GM10248 (cell line): Measurements from ENCODE around the gene LSM2.

Experiments used
- CTCF ChIA-PET: fragments of 300-600 bp; sonication (Branson Sonifier 250); formaldehyde crosslinking; extraction: SDS; loops from one replicate; lab custom pipeline; 2021; ENCODE audit warnings: antibody characterized with exemption; lab: Yijun Ruan, JAX
- POLR2A ChIA-PET: fragments of 350-650 bp; sonication (Branson Sonifier 250); formaldehyde crosslinking; extraction: SDS; loops from one replicate; lab custom pipeline; 2020; ENCODE audit warnings: antibody characterized with exemption; lab: Yijun Ruan, JAX
- DNase-seq: peaks from one replicate; pipeline ENCODE4 v3.0.0; 2012; ENCODE audit errors: extremely low spot score
- TF ChIP-seq, protein P1 (sequence below): IDR thresholded peaks from 2 replicates; pipeline ENCODE4 v1.5.1; 2012; ENCODE audit warnings: mild to moderate bottlenecking, low read depth; ENCODE audit errors: extremely low read depth, missing control alignments, control extremely low read depth

Gene LSM2

DNA sequence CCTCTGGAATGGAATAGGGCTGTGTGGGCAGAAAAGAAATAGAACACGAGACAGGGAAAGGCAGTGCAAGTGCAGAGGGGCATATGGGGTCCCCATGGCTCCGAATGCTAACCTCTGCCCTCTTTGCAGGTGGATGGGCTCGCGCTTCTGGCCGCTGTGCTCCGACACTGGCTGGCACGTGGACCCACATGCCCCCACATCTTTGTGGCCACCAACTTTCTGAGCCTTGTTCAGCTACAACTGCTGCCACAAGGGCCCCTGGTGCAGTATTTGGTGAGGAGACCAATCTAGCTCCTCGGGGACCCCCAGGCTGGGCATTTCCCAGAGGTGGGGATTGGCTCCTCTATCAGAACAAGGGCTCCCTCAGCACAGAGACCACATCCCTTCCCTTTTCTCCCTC, 45.4 kb downstream of the LSM2 start:
- ChIA-PET CTCF (interaction anchor here (4.3 kb wide), 1 partner anchor 9 kb away, joined by 30 read pairs; no protein-coding TSS in a partner anchor), POLR2A (no interaction called here)
- TF ChIP-seq, protein P1, sequence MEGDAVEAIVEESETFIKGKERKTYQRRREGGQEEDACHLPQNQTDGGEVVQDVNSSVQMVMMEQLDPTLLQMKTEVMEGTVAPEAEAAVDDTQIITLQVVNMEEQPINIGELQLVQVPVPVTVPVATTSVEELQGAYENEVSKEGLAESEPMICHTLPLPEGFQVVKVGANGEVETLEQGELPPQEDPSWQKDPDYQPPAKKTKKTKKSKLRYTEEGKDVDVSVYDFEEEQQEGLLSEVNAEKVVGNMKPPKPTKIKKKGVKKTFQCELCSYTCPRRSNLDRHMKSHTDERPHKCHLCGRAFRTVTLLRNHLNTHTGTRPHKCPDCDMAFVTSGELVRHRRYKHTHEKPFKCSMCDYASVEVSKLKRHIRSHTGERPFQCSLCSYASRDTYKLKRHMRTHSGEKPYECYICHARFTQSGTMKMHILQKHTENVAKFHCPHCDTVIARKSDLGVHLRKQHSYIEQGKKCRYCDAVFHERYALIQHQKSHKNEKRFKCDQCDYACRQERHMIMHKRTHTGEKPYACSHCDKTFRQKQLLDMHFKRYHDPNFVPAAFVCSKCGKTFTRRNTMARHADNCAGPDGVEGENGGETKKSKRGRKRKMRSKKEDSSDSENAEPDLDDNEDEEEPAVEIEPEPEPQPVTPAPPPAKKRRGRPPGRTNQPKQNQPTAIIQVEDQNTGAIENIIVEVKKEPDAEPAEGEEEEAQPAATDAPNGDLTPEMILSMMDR = no peak
- no peak for DNase-seq

DNA sequence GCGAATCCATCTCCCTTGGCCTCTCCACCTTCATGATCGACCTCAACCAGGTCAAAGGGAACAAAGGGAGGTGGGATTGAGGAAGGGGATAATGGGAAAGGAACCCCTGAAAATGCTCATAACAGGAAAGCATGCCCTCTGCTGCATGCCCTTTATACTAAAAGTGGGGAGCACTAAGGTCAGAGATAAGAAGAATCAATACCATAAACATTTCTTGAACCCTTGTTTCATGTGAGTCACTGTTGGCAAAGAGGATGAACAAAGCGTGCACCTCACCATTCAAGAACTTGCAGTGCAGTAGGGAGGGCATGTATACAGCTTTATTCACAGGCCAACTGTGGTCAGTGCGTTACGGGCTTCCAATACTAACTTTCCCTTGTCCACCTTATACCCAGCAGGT, 46.0 kb downstream of the LSM2 start:
- no peak for DNase-seq
- POLR2A ChIA-PET = no interaction called here
- TF ChIP-seq, protein P1 = no peak
- CTCF ChIA-PET = interaction anchor here (4.3 kb wide), 1 partner anchor 9 kb away, joined by 30 read pairs; no protein-coding TSS in a partner anchor

DNA sequence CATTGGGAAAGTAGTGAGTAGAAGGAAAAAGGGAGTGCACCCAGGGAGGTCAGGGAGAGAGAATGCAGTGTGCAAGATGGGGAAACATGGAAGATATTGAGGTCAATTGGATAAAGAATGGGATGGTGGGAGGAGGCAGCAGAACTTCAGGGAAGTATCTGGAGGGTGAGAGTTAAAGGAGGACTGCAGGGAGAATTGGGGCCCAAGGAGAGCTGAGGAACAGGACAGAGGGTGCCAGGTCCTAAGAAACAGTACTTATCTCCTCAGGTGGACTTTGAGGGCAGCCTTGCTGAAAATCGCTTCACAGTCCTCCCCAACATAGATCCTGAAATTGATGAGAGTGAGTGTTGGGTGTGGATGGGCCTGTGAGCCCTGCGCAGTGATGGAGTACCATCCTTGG, 48.5 kb downstream of the LSM2 start:
- POLR2A ChIA-PET = no interaction called here

DNA sequence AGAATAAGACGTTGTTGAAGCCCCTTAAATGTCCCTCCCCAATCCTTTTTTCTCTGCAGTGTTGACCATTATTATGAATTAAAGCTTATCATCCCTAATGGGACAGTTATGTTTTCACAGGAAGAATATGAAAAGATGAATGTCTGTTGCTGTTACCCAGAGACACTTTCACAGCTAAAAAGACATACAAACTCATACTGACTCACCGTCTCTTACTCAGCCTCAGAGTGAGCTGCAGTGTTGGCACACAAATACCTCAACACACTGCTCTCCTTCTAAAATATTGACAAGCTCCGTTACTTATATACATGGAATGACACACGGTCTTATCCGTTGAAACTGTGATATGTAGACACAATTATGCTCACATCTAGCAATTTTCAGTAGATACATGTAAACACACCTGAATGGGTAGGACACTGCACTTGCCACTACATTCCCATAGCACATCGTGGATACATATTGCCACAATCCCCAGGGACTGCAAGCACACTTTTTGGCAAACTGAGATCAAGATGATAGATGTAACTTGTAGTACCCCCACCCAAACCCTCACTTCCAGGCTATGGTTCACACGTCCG, 53.9 kb downstream of the LSM2 start:
- ChIA-PET POLR2A (no interaction called here), CTCF (interaction anchor here (0.8 to 2.1 kb wide), 11 partner anchors 11 to 154 kb away, joined by 3 to 9 read pairs (median 4); partner anchors contain the start of genes CLIC1, LSM2 and VARS1)
- DNase-seq = no peak
- TF ChIP-seq, protein P1 = no peak

More for the DNA sequence above, 48.5 kb downstream of the LSM2 start:
- CTCF ChIA-PET = interaction anchor here (1.2 to 4.3 kb wide), 5 partner anchors 12 to 207 kb away, joined by 3 to 30 read pairs (median 7); partner anchors contain the start of gene VWA7
- TF ChIP-seq, protein P1 = no peak
- DNase-seq = no peak

DNA sequence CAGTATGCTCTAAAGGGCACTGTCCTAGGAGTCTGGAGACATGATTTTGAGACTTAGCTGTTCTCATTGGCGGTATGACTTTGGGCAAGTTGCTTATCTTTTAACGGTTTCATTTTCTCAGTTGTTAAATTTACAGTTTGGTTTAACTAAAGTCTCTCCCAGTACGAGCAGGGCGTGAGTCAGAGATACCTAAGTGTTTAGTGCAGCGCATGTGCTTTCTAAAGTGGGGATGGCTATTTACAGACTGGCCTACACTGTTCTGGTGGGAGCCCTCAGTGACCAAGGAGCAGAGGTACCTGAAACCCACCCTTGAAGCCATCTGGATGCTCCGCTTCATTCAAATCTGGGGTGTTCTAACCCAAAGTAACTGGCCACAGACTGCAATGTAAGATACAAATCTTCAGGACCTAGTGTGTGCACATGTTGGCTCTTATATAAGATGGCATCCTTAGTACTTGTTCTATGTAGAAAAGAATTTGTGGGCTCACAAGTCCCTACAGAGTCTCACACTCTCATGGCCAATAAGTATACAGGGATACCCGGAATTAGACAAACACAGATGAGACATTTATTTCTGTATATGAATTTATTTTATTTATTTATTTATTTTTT, 56.2 kb downstream of the LSM2 start:
- POLR2A ChIA-PET = no interaction called here
- CTCF ChIA-PET = interaction anchor here (1.4 to 3.0 kb wide), 4 partner anchors 10 to 72 kb away, joined by 3 to 14 read pairs (median 4); no protein-coding TSS in a partner anchor

DNA sequence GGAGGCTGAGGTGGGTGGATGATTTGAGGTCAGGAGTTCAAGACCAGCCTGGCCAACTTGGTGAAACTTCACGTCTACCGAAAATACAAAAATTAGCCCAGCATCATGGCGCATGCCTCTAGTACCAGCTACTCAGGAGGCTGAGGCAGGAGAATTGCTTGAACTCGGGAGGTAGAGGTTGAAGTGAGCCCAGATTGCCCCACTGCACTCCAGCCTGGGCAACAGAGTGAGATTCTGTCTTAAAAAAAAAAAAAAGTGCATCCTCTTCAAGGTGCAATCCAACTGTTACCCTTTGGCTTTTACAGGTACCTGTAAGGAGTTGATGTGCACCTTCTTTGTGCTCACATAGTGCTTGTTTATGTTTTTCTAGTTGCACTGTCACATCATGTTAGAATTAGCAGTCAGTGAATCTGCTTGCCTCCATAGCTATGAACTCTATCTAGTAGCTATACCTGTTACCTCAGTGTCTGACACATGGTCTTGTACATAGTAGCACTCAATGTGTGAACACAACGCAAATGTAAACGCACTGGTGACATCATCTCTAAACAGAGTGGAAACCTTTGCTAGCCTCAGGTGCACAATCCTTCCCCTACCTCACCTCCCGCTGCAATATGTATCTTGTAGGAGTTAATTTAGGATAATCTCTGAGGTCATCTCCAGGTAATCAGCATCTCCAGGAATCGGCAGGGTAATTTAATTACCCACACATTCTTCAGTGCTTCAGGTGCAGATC, 57.3 kb downstream of the LSM2 start:
- TF ChIP-seq, protein P1 = no peak
- ChIA-PET POLR2A (no interaction called here), CTCF (interaction anchor here (1.4 to 3.0 kb wide), 3 partner anchors 21 to 71 kb away, joined by 3 to 14 read pairs (median 4); no protein-coding TSS in a partner anchor)
- DNase-seq = no peak

More for the DNA sequence above, 56.2 kb downstream of the LSM2 start:
- TF ChIP-seq, protein P1 = no peak
- DNase-seq = no peak
